Vagina (tissue), 2 donors: Measurements from ENCODE around the gene ARHGEF28.

ENCODE experiments used
- CTCF ChIP-seq, 3 experiments: fragments of 450-650 bp in 2 of 3; fragments of 200-600 bp in 1 of 3; sonication (generic) in 1 of 3; IDR thresholded peaks; one replicate each; pipeline ENCODE4 v1.5.1; 2017 to 2019; ENCODE audit warnings: antibody characterized with exemption in 3 of 3, mild to moderate bottlenecking in 2 of 3, moderate library complexity in 2 of 3
- POLR2A ChIP-seq, 2 donors: fragments of 450-650 bp; IDR thresholded peaks; one replicate each; pipeline ENCODE4 v1.6.1; 2017; ENCODE audit warnings: antibody characterized with exemption in 2 of 2, mild to moderate bottlenecking in 2 of 2, moderate library complexity in 2 of 2
- POLR2AphosphoS5 ChIP-seq, 2 donors: sonication (generic); formaldehyde crosslinking; IDR thresholded peaks; one replicate each; pipeline ENCODE4 v1.9.0; 2017; ENCODE audit warnings: antibody characterized with exemption in 2 of 2, mild to moderate bottlenecking in 2 of 2, low read depth in 1 of 2; ENCODE audit not compliant: insufficient read depth in 1 of 2

GRCh38 chr5:73764996-73765395 is 139.0 kb downstream of the ARHGEF28 start:
- no peak for TF ChIP-seq CTCF (IDR thresholded peaks at IDR 0.05)
- no peak for TF ChIP-seq POLR2AphosphoS5 (IDR thresholded peaks at IDR 0.05; ENCODE audit: insufficient read depth in 1 of 2, low read depth in 1 of 2)
- TF ChIP-seq POLR2A (IDR thresholded peaks at IDR 0.05) = no peak
